ENCODE data around the gene LRRC8E.
"Not testable (repeated sequence)": the region's sequence is repeated elsewhere in the genome, so short reads cannot be mapped to it uniquely, and the experiment has no call there.

The LRRC8E gene

DNA sequence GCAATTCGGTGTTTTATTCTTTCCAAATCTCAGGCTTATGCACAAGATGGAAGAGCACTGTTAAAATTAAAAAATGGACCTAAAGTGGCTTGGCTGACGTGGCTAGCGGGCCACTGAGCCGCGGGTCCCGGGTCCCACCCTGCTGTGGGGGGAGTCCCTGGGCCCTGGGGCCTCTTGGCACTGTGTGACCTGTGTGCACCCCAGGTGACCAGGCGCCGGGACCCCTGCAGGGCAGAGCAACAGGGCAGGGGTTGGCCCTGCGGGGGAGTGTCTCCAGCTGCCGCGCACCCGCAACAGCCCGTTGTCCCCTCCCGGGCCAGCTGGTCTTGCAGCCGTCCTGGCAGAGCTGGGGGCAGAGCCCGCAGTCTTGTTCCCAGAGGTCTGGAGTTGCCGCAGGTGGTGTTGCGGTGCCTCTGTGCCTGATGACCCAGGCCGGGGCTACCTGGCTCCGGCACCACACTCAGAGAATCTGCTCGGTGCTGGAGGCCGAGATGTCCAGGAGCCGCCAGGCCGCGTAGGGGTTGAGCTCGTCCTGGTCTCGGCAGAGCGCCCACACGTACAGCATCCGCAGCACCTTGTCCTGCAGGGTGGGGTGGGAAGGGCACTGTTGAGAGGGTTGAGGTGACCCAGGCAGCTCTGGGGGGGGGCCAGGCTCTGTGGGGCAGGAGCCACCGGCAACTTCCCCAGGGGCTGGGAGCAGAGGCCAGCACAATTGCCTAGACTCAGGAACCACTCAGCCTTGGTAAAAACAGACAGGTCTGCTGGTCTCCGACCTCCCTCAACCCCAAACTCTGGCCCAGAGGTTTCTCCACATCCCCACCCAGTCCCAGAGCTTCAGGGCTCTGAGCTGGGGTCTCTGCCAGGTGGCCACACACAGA is 38.7 kb downstream of the LRRC8E start:
- TF ChIP-seq, protein P1, sequence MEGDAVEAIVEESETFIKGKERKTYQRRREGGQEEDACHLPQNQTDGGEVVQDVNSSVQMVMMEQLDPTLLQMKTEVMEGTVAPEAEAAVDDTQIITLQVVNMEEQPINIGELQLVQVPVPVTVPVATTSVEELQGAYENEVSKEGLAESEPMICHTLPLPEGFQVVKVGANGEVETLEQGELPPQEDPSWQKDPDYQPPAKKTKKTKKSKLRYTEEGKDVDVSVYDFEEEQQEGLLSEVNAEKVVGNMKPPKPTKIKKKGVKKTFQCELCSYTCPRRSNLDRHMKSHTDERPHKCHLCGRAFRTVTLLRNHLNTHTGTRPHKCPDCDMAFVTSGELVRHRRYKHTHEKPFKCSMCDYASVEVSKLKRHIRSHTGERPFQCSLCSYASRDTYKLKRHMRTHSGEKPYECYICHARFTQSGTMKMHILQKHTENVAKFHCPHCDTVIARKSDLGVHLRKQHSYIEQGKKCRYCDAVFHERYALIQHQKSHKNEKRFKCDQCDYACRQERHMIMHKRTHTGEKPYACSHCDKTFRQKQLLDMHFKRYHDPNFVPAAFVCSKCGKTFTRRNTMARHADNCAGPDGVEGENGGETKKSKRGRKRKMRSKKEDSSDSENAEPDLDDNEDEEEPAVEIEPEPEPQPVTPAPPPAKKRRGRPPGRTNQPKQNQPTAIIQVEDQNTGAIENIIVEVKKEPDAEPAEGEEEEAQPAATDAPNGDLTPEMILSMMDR (conservative IDR thresholded peaks at IDR 0.05) = no peak

GRCh38 chr19:7927605-7928333 is 39.5 kb downstream of the LRRC8E start:
- TF ChIP-seq, protein P1 (conservative IDR thresholded peaks at IDR 0.05) = no peak
- H3K27ac ChIP-seq = peak overlapping the region; percentile 11; the same call in 1 of the 2 replicates

More for the DNA sequence above, 38.7 kb downstream of the LRRC8E start:
- H3K27ac ChIP-seq = no peak overlapping the region

GRCh38 chr19:7928334-7928706 is 40.0 kb downstream of the LRRC8E start:
- TF ChIP-seq, protein P1 (conservative IDR thresholded peaks at IDR 0.05) = no peak
- H3K27ac ChIP-seq = peak overlapping the region; percentile 11; the same call in 1 of the 2 replicates

GRCh38 chr19:7928741-7929701 is 40.7 kb downstream of the LRRC8E start:
- TF ChIP-seq, protein P1 (conservative IDR thresholded peaks at IDR 0.05) = peak; percentile 27; the same call in 1 of the 2 replicates
- no peak overlapping the region; the same call in 1 of the 2 replicates for H3K27ac ChIP-seq

DNA sequence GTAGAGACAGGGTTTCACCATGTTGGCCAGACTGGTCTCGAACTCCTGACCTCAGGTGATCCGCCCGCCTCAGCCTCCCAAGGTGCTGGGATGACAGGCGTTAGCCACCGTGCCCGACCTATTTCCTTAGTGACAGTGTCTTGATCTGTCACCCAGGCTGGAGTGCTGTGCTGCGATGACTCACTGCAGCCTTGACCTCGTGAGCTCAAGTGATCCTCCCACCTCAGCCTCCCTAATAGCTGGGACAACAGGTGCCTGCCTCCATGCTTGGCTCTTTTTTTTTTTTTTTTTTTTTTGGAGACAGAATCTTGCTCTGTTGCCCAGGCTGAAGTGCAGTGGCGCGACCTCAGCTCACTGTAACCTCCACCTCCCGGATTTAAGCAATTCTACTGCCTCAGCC is 41.7 kb downstream of the LRRC8E start:
- H3K27ac ChIP-seq = not testable (repeated sequence)

- H3K27ac ChIP-seq = no peak overlapping the region
- TF ChIP-seq, protein P1 (conservative IDR thresholded peaks at IDR 0.05) = no peak
These were observed 42.5 kb downstream of the LRRC8E start for GRCh38 chr19:7930765-7931164.

DNA sequence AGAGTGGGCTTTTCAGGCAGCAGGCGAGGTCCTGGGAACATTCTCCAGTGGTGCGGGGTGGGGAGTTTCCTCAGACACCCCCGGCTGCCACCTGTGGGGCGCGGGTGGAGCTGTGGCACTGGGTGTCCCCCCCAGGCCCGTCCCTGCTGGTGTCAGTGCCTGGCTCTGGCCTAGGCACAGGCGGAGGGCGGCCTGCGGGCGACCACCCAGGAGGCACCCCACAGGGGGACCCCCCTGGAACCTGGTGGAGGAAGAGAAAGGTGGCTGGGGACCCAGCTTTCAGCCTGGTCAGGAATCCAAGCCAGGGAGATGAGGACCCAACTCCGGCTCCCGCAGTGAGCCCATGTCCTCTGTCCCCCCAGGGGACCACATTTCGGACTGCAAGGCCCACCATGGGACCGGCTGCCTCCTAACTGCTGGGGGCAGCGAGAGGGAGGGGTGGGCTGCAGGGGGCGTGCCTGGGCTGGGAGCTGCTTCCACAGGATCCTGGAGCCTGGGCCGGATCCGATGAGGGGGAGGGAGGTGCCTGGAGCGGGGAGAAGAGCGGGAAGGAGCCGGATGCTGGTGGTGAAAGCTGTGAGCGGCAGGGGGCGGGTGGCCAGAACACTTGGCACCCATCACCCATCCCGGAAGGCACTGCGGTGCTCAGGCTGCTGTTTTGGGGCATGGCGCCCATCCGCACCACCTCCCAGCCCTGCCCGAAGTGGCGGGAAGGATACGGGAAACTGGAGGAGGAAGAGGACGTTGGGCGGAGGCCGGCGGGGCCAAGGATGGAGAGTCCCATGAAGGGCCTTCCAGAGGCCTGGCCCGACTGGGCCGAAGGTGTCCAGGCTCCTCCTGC is 43.1 kb downstream of the LRRC8E start:
- no peak overlapping the region for H3K27ac ChIP-seq
- TF ChIP-seq, protein P1 (conservative IDR thresholded peaks at IDR 0.05) = no peak

All from VCaP (cell line).